IPS-18a (cell line): ENCODE results near the gene ZFP36L1.

Source experiments
- H3K27ac ChIP-seq: one replicate; pipeline ENCODE4 v1.5.1; 2013; ENCODE audit warnings: low read length
- H3K27me3 ChIP-seq: one replicate; pipeline ENCODE4 v1.6.1; 2013; ENCODE audit warnings: mild to moderate bottlenecking, low read length; ENCODE audit not compliant: control insufficient read depth, insufficient read depth
- H3K36me3 ChIP-seq: one replicate; pipeline ENCODE4 v1.6.1; 2013; ENCODE audit warnings: low read depth, low read length; ENCODE audit not compliant: control insufficient read depth
- H3K4me1 ChIP-seq: one replicate; pipeline ENCODE4 v1.6.1; 2013; ENCODE audit warnings: low read depth, low read length; ENCODE audit not compliant: control insufficient read depth
- H3K4me3 ChIP-seq: one replicate; pipeline ENCODE4 v1.5.1; 2013; ENCODE audit warnings: low read length
- H3K9ac ChIP-seq: one replicate; pipeline ENCODE4 v1.6.1; 2013; ENCODE audit warnings: mild to moderate bottlenecking, low read length, moderate library complexity
- H3K9me3 ChIP-seq: one replicate; pipeline ENCODE4 v1.6.1; 2013; ENCODE audit warnings: low read depth, low read length; ENCODE audit not compliant: control insufficient read depth

Gene ZFP36L1

GRCh38 chr14:68792979-68793733, at the start of gene ZFP36L1:
Gene ZFP36L1 (minus strand): TSS chr14:68793067. CDS start chr14:68792938, 129 bp downstream.
- no peaks in the 10 kb centered on the region for H3K9me3 ChIP-seq
- H3K36me3 ChIP-seq, result peaks cover 28% of the 10 kb centered on the region
- peaks cover 33% of the 10 kb centered on the region for H3K4me1 ChIP-seq
- peak within 1 kb of the TSS; percentile 95 for H3K9ac ChIP-seq
- H3K27me3 ChIP-seq, result no peaks in the 10 kb centered on the region
- H3K4me3 ChIP-seq, result peak within 1 kb of the TSS; percentile 90
- peak within 1 kb of the TSS; percentile 98 for H3K27ac ChIP-seq

- Histone ChIP-seq H3K9me3 (no peaks in the 10 kb centered on the region), H3K4me1 (peaks cover 5% of the 10 kb centered on the region), H3K9ac (no peak overlapping the region), H3K27ac (no peak overlapping the region), H3K4me3 (no peak overlapping the region), H3K36me3 (no peaks in the 10 kb centered on the region), H3K27me3 (no peaks in the 10 kb centered on the region)
These were observed 49.4 kb upstream of the ZFP36L1 start for GRCh38 chr14:68842298-68842697.

GRCh38 chr14:68841016-68841809, 48.3 kb upstream of the ZFP36L1 start:
- Histone ChIP-seq H3K27me3 (no peaks in the 10 kb centered on the region), H3K9me3 (no peaks in the 10 kb centered on the region), H3K9ac (no peak overlapping the region), H3K4me1 (peaks cover 5% of the 10 kb centered on the region), H3K36me3 (no peaks in the 10 kb centered on the region), H3K4me3 (no peak overlapping the region), H3K27ac (no peak overlapping the region)

GRCh38 chr14:68840454-68840853, 47.6 kb upstream of the ZFP36L1 start:
- Histone ChIP-seq H3K27ac (no peak overlapping the region), H3K4me3 (no peak overlapping the region), H3K9ac (no peak overlapping the region), H3K4me1 (peaks cover 5% of the 10 kb centered on the region), H3K36me3 (no peaks in the 10 kb centered on the region), H3K27me3 (no peaks in the 10 kb centered on the region), H3K9me3 (no peaks in the 10 kb centered on the region)

GRCh38 chr14:68836082-68836481, 43.2 kb upstream of the ZFP36L1 start:
- Histone ChIP-seq H3K4me1 (no peaks in the 10 kb centered on the region), H3K9ac (no peak overlapping the region), H3K36me3 (no peaks in the 10 kb centered on the region), H3K4me3 (no peak overlapping the region), H3K27me3 (no peaks in the 10 kb centered on the region), H3K27ac (no peak overlapping the region), H3K9me3 (no peaks in the 10 kb centered on the region)

GRCh38 chr14:68834816-68835215, 41.9 kb upstream of the ZFP36L1 start:
- Histone ChIP-seq H3K4me3 (no peak overlapping the region), H3K27me3 (no peaks in the 10 kb centered on the region), H3K27ac (no peak overlapping the region), H3K9me3 (no peaks in the 10 kb centered on the region), H3K36me3 (no peaks in the 10 kb centered on the region), H3K4me1 (no peaks in the 10 kb centered on the region), H3K9ac (no peak overlapping the region)

- Histone ChIP-seq H3K9me3 (no peaks in the 10 kb centered on the region), H3K4me1 (peaks cover 3% of the 10 kb centered on the region), H3K27ac (no peak overlapping the region), H3K27me3 (no peaks in the 10 kb centered on the region), H3K4me3 (no peak overlapping the region), H3K9ac (no peak overlapping the region), H3K36me3 (no peaks in the 10 kb centered on the region)
These were observed 35.8 kb upstream of the ZFP36L1 start for GRCh38 chr14:68828698-68829097.

- Histone ChIP-seq H3K27me3 (no peaks in the 10 kb centered on the region), H3K9ac (no peak overlapping the region), H3K36me3 (no peaks in the 10 kb centered on the region), H3K4me3 (no peak overlapping the region), H3K9me3 (no peaks in the 10 kb centered on the region), H3K4me1 (peaks cover 3% of the 10 kb centered on the region), H3K27ac (no peak overlapping the region)
These were observed 32.9 kb upstream of the ZFP36L1 start for GRCh38 chr14:68825729-68826128.

GRCh38 chr14:68824517-68825347, 31.9 kb upstream of the ZFP36L1 start:
- Histone ChIP-seq H3K27ac (no peak overlapping the region), H3K27me3 (no peaks in the 10 kb centered on the region), H3K36me3 (no peaks in the 10 kb centered on the region), H3K9me3 (no peaks in the 10 kb centered on the region), H3K4me3 (no peak overlapping the region), H3K9ac (no peak overlapping the region), H3K4me1 (peaks cover 9% of the 10 kb centered on the region)

GRCh38 chr14:68824207-68824516, 31.3 kb upstream of the ZFP36L1 start:
- H3K9me3 ChIP-seq, result no peaks in the 10 kb centered on the region
- H3K4me3 ChIP-seq, result no peak overlapping the region
- no peak overlapping the region for H3K9ac ChIP-seq
- H3K27ac ChIP-seq, result no peak overlapping the region
- no peaks in the 10 kb centered on the region for H3K36me3 ChIP-seq
- H3K4me1 ChIP-seq, result peaks cover 12% of the 10 kb centered on the region
- no peaks in the 10 kb centered on the region for H3K27me3 ChIP-seq

GRCh38 chr14:68823434-68824206, 30.8 kb upstream of the ZFP36L1 start:
- no peak overlapping the region for H3K27ac ChIP-seq
- no peaks in the 10 kb centered on the region for H3K27me3 ChIP-seq
- H3K36me3 ChIP-seq, result no peaks in the 10 kb centered on the region
- H3K9ac ChIP-seq, result no peak overlapping the region
- peaks cover 12% of the 10 kb centered on the region for H3K4me1 ChIP-seq
- H3K9me3 ChIP-seq, result no peaks in the 10 kb centered on the region
- no peak overlapping the region for H3K4me3 ChIP-seq
